ENCODE measurements around the gene PPP1R13B.

Gene PPP1R13B

GRCh38 chr14:103727313-103727980 lies 119.9 kb downstream of the PPP1R13B start:
- DNase-seq: no peak

DNA sequence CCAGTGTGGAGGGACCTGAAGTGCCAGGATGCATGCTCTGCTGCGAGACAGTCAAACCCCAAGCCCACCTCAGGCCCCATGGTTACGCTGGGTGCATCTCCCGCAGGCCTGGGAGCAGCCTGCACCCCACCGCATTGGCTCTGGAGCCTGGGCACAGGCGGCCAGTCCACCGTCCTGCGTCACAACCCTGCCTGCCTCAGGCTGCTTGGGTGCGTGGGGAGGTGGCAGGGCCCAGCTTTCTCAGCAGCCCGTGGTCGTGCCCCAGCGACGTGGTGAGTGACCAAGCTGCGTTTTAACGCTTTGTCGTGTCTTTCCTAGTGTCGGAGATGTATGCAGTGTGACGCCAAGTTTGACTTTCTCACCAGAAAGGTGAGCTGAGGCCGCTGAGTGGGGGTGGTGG lies 120.9 kb downstream of the PPP1R13B start:
- DNase-seq: no peak

- DNase-seq: no peak
These were observed 121.5 kb downstream of the PPP1R13B start for GRCh38 chr14:103725739-103726395.

- DNase-seq: no peak
These were observed 122.2 kb downstream of the PPP1R13B start for GRCh38 chr14:103725001-103725682.

DNA sequence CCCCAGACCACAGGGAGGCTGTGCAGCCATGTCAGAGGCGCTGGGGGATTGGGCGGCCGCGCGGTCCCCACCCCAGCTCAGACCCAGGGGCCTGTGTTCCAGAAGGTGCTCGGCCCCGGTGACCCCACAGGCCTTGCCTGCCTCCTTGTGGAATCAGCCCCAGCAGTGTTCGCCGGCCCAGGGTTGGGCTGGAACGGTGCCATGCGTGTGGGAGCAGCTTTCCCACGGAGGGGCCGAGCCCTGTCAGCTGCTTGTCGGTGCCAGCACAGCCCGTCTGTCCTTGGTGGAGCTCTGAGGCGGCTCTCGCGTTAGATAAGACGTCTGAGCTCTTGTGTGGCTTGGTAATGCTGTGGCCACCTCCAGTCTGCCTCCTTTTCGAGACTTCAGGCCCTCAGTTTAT lies 123.3 kb downstream of the PPP1R13B start:
- DNase-seq: no peak

DNA sequence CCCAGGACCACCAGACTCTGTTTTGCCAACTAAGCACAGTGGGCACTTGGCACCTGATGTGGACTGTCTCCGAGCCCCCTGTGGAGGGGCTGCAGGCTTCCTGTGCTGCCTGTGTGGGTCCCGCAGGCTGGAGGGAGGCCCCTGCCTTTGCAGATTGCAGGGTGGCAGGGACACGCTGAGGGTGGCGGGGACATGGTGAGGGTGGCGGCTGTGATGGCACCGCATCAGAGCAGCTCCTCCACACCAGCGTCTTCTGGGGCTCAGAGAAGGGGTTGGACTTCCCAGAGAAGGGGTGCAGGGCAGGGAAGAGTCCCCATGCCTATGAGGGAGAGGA lies 123.7 kb downstream of the PPP1R13B start:
- DNase-seq: no peak

DNA sequence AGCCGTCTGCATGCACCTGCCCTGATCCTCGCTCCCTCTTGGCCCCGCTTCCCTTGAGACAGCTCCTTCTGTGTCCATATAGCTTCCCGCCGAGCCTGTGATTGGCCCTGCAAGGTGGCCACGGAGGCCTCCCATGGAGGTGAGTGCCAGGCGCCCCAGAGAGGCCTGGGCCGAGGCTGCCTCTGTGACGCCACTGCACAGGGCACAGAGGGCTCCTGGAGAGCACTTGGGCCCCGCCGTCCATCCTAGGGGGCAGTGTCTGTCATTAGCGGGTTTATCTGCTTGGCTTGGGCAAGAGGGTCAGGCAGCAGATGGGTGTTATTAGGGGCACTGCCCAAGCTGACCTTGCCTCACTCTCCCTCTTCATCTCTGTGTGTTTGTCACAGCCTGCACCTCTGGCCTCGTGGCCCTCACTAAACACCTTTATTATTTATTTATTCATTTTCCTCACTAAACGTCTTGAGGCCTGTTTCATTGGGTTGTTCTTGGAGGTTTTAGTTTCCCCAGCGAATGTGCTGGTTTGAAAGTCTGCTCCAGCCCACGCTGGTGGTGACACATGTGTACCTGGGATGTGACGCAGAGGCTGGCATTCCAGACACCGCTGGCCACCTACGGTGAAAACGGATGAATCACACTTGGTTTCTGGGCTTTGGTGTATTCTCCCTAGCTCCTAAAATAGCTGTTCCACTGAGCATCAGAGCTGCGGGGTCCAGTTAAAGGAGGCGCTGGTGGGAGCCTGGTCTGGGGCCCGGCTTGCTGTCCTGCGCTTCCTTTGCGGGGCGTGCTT lies 125.8 kb downstream of the PPP1R13B start:
- DNase-seq: no peak

- DNase-seq: no peak
These were observed 127.6 kb downstream of the PPP1R13B start for GRCh38 chr14:103719751-103720150.

DNA sequence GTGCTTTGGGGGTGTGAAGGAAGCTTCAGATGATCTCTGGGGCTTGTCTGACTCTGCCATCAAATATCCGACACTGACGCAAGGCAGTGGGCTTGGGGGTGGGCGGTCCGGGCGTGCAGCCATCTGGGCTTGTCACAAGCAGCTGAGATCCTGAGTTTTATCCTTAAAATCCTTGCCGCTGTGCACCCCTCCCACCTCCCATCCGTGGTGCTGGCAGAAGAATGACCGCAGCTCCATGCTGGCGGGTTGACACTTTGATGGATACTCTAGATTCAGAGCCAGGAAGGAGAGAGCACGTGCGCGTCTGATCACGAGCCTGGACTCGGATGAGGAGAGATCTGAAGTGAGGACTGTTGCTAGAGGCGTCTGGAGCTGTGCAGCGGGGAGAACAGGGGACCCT lies 128.8 kb downstream of the PPP1R13B start:
- DNase-seq: no peak

- DNase-seq: no peak
These were observed 130.4 kb downstream of the PPP1R13B start for GRCh38 chr14:103716899-103717411.

DNA sequence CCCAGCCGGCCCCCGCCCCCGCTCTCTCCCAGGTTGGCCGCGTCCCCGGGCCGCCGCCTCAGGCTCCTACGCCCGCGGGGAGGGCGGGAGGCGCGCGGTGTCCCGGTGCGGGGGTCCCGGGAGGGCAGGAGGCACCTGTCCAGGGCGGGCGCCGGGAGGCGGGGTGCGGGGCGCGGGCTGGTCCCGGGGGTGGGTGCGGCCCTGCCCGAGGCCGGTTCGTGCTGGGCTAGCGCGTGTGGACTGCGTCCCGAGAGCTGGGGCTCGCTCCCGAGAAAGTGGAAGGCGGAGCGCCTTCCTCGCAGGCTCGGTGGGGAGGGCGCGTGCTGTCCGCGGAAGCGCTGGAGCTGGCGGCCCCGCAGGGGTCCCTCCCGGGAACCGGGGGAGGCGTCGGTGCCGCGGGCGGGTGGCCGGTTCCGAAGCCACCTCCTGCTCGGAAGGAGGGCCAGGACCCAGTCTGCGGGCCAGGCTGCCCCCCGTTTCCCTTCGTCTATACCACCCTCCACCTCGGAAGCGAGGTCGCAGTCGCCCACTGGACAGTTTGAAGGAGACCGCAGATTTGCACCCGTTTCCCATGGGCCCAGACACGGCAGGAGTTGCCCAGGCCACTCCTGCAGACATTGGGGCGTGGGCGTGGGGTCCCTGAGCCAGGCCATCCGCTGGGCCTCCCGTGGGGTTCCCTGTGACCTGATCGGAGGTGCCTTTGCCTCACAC lies 131.1 kb downstream of the PPP1R13B start:
- no peak for DNase-seq

DNA sequence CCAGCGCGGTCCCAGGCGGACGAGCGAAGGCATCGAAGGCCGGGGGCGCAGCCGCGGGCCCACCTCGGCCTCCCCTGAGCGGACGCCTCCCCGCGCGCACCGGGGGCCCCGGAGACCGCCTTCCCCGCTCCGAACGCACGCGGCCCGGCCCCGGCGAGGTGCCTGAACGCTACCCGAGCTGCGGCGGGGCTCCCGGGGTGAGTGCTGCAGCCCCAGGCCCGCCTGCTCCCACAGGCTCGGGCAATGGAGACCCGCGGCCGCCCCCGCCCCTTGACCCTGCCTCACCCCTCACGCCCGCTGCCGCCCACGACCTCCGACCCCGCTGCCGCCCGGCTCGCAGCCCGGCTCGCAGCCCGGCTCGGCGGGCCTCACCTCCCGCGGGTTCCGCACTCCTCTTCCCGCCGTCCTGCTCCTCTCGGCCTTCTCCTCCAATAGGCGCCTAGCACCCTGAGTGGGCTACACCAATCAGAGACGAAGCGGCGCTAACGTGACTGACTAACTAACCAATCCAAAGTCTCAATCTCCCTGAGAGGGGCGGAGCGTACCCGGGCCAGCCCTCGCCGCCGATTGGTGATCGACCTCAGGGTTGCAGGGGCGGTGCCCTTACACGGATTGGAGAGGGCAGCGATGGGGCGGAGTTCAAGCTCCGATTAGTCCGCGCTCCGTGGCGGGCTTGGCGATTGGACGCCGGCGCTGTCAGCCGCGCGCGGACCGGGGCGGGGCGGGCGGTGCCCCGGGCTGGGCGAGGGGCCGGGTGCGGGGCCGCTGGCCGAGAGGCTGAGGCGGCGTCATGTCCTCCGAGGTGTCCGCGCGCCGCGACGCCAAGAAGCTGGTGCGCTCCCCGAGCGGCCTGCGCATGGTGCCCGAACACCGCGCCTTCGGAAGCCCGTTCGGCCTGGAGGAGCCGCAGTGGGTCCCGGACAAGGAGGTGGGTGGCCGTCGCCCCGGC lies 132.0 kb downstream of the PPP1R13B start, which contains the start of the genes XRCC3 and ZFYVE21:
TSS of gene XRCC3 (minus strand) at position 400 of the 949 bp plus-strand sequence. CDS start 4,364 bp downstream, outside the sequence.
TSS of gene ZFYVE21 (plus strand) at position 759 of the 949 bp plus-strand sequence. CDS start at position 791, 32 bp downstream.
- DNase-seq: peak; percentile 89 to 100

DNA sequence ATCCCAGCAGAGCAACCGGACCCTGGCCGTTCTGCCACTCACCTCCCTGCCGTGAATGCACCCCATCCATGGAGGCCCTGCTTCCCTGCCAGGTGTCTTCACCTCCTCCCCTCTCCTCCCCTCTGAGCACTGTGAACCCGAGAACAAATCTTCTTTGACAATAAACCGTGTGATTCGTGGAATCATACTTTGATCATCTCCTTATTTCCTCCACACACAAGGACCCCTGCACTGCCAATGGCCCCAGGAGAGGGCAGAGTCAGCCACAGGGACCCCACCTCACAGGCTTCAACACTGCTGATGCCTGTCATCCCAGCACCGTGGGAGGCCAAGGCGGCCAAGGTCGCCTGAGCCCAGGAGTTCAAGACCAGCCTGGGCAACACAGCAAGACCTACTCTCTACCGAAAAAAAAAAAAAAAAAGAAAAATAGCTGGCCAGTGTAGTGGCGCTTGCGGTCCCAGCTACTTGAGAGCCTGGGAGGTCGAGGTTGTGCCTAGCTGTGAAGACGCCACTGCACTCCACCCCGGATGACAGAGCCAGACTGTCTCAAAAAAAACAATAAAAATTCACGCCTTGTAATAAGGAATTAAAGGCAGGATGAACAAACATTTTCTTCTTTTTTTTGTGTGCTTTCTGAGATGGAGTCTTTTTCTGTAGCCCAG lies 133.2 kb downstream of the PPP1R13B start:
- no peak for DNase-seq

DNA sequence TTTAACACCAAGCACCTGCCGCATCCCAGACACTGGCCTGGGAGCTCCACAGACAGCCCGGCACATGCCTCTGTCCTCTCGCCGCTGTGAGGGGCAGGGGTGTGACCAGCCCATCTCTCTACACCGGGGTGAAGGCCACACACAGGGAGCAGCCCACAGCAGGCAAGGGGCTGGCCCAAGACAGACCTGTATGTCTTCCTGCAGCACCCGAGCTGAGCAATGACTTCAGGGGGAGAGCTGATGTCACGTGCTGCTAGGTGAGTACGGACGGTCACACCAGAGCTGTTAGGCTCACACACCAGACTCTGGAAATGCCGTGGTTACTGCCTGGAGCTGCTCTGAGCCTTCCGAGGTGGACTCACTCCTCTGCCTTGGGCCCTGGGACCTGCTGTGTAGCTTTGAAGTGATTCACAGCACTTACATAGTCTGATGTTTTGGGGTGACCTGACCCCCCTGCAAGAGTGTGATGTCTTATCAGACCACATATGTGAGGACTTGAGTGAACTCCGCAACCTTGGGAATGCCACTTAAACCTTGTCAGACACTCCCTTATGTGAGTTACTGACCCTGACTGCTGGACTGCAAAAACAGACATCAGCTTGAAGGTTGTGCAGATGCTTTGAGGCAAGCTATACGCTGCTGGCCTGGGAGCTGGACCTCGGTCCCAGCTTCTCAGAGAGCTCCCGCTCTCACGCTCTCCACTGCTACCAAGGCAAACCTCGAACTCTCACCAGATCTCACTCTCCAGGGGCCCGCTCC lies 133.9 kb downstream of the PPP1R13B start:
- DNase-seq: no peak

GRCh38 chr14:103712633-103713247 lies 134.6 kb downstream of the PPP1R13B start:
- DNase-seq: no peak

DNA sequence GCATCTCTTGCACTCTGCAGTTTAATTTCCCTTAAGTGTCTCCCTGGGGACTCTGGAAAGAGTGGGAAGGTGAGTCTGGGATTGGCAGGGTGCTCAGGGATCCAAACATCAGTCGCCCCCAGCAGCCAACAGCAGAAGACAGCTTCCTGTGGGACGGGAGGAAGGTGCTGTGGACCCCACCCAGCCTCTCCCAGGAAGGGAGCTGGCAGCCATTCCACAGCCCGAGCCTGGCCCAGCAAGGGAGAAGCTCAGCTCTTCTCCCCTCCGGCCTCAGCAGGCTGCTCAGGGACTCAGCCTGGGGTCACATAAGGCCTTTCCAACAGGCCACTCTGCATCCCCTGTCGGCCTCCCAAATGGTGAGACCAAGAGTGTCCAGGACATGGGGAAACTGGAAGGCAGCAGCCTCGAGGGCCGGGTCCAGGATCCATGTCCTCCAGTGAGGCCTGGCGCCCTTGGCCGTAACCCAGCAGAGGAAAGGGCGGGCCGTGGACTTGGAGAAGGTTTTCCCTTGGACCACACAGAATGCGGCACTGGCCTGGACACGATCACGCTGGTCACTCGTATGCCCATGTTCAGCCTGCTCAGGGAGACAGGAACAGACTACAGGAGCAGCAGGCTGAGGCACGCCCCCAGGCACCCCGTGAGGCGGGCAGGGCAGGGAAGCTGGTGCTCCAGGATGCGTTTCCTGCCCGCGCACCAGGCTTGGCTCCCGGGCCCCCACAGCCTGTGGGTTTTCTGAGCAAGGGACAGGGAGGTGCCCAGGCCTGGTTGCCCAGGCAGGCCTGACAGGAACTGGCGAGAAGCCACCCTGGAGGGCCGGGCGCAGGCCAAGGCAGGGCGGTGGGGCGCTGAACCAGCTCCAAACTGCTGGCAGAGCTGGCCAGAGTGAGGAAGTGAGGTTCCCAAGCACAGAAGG lies 135.6 kb downstream of the PPP1R13B start:
- DNase-seq: no peak

GRCh38 chr14:103710771-103711377 lies 136.5 kb downstream of the PPP1R13B start:
- no peak for DNase-seq

DNA sequence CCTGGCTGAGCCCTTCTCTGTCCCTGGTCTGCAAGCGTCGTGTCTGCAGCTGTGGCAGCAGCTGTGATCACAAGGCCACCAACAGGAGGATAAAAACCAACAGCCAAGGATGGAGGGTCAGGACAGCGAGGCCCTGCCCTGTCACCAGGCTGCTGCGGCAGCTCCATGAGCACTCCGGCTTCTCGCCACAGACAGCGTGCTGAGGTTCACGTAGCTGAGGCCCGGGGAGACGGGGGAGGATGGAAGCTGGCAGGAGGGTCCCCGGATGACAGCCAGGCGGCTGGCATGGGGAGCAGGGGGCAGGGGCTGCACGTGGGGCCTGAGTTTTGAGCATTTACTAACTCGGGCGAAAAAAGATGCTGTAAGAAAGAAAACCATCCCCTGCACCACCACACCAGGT lies 137.6 kb downstream of the PPP1R13B start:
- DNase-seq: no peak

Data from bone marrow (tissue), 2 donors.